ENCODE measurements around the gene CACNA1C. TPM values are rescaled to one million over a fixed set of nuclear protein-coding genes. Genes with fewer than 3 reads are reported as not detected.
A peak's percentile ranks its signal among the peaks of the same experiment; 100 is the strongest.

The CACNA1C gene
- total RNA-seq, 4 donors from 2014 or later: 0.38 to 2.4 (median 1.4) TPM

DNA sequence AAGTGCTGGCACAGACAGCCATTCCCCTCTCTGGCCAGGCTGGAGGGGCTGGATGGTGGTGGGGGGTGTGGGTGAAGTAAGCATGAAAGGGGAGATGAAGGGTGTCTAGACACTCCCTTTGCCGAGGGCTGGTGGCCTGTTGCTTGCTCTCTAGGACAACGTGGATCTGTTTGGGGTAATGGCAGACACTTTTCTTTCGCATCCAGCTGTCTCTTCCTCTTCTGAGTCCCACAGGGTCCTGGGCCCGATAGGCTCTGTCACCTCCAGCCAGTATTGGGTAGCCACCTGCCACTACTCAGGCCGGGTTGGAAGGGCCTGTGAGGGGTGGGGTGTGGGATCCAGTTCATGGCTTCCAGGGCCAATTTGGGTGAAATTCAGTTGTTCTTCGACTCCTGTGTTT lies 218.1 kb downstream of the CACNA1C start:
- DNase-seq (ENCODE audit: low spot score in 2 of 2): peak in 1 of 2 donors; percentile 75
- TF ChIP-seq, protein P1, sequence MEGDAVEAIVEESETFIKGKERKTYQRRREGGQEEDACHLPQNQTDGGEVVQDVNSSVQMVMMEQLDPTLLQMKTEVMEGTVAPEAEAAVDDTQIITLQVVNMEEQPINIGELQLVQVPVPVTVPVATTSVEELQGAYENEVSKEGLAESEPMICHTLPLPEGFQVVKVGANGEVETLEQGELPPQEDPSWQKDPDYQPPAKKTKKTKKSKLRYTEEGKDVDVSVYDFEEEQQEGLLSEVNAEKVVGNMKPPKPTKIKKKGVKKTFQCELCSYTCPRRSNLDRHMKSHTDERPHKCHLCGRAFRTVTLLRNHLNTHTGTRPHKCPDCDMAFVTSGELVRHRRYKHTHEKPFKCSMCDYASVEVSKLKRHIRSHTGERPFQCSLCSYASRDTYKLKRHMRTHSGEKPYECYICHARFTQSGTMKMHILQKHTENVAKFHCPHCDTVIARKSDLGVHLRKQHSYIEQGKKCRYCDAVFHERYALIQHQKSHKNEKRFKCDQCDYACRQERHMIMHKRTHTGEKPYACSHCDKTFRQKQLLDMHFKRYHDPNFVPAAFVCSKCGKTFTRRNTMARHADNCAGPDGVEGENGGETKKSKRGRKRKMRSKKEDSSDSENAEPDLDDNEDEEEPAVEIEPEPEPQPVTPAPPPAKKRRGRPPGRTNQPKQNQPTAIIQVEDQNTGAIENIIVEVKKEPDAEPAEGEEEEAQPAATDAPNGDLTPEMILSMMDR (IDR thresholded peaks at IDR 0.05): no peak
- TF ChIP-seq POLR2A (IDR thresholded peaks at IDR 0.05): no peak
- WGBS, 2 donors: 89 to 93% methylated on average over 6 of the region's 6 CpGs
- no peak overlapping the region for H3K4me3 ChIP-seq (ENCODE audit: low read depth, poor library complexity, severe bottlenecking)
- intact Hi-C loops (cut with DNase I; ENCODE audit: low total_unique reads): no loop called here

- DNase-seq (ENCODE audit: low spot score in 2 of 2): no peak
- WGBS, 2 donors: 71 to 82% methylated on average over 4 of the region's 4 CpGs
- H3K4me3 ChIP-seq (ENCODE audit: low read depth, poor library complexity, severe bottlenecking): no peak overlapping the region
- TF ChIP-seq, protein P1 (IDR thresholded peaks at IDR 0.05): no peak
- TF ChIP-seq POLR2A (IDR thresholded peaks at IDR 0.05): no peak
- intact Hi-C loops (cut with DNase I; ENCODE audit: low total_unique reads): no loop called here
Observed at GRCh38 chr12:2271961-2272360, 219.2 kb downstream of the CACNA1C start.

- no peak overlapping the region for H3K4me3 ChIP-seq (ENCODE audit: low read depth, poor library complexity, severe bottlenecking)
- 55 to 57% methylated on average over 4 of the region's 4 CpGs for WGBS, 2 donors
- no peak for TF ChIP-seq POLR2A (IDR thresholded peaks at IDR 0.05)
- TF ChIP-seq, protein P1 (IDR thresholded peaks at IDR 0.05): no peak
- intact Hi-C loops (cut with DNase I; ENCODE audit: low total_unique reads): no loop called here
- DNase-seq (ENCODE audit: low spot score in 2 of 2): no peak
Observed at GRCh38 chr12:2273288-2273687, 220.5 kb downstream of the CACNA1C start.

DNA sequence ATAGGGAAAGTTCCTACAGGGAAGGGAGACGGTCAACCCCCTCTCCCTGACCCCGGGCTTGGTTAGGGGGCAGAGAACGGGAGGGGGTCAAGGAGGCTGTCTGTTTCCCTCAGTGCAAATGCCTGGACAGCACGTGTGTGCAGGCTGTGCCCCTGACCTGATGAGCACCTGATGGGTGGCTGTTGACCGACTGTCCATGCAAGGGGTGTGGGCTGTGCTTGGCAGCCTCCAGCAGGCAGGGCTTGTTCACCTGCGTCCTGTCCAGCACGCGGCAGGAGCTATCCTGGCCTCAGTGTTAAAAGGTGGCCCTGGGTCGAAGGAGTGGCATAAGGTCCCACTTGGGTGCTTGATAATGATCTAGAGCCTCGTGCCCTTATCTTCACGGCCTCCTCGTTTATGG lies 221.0 kb downstream of the CACNA1C start:
- no peak for TF ChIP-seq POLR2A (IDR thresholded peaks at IDR 0.05)
- TF ChIP-seq, protein P1 (IDR thresholded peaks at IDR 0.05): no peak
- intact Hi-C loops (cut with DNase I; ENCODE audit: low total_unique reads): no loop called here
- WGBS, 2 donors: 83 to 85% methylated on average over 12 of the region's 12 CpGs
- DNase-seq (ENCODE audit: low spot score in 2 of 2): no peak
- H3K4me3 ChIP-seq (ENCODE audit: low read depth, poor library complexity, severe bottlenecking): no peak overlapping the region

GRCh38 chr12:2274733-2275132 lies 221.9 kb downstream of the CACNA1C start:
- WGBS, 2 donors: 86 to 92% methylated on average over 7 of the region's 7 CpGs
- no peak for DNase-seq (ENCODE audit: low spot score in 2 of 2)
- no peak for TF ChIP-seq POLR2A (IDR thresholded peaks at IDR 0.05)
- TF ChIP-seq, protein P1 (IDR thresholded peaks at IDR 0.05): no peak
- H3K4me3 ChIP-seq (ENCODE audit: low read depth, poor library complexity, severe bottlenecking): no peak overlapping the region
- intact Hi-C loops (cut with DNase I; ENCODE audit: low total_unique reads): no loop called here

- TF ChIP-seq, protein P1 (IDR thresholded peaks at IDR 0.05): no peak
- no peak for TF ChIP-seq POLR2A (IDR thresholded peaks at IDR 0.05)
- 88 to 90% methylated on average over 6 of the region's 6 CpGs for WGBS, 2 donors
Observed at GRCh38 chr12:2276288-2277033, 223.7 kb downstream of the CACNA1C start.

More at GRCh38 chr12:2276288-2277033, 223.7 kb downstream of the CACNA1C start:
- no peak for DNase-seq (ENCODE audit: low spot score in 2 of 2)
- no peak overlapping the region for H3K4me3 ChIP-seq (ENCODE audit: low read depth, poor library complexity, severe bottlenecking)
- intact Hi-C loops (cut with DNase I; ENCODE audit: low total_unique reads): no loop called here
